ENCODE measurements around the gene PTGR3. TPM values are rescaled to one million over a fixed set of nuclear protein-coding genes. Genes with fewer than 3 reads are reported as not detected.

Gene PTGR3
- total RNA-seq, 2 experiments from 2014 or later, result 1.8 to 14.9 TPM

DNA sequence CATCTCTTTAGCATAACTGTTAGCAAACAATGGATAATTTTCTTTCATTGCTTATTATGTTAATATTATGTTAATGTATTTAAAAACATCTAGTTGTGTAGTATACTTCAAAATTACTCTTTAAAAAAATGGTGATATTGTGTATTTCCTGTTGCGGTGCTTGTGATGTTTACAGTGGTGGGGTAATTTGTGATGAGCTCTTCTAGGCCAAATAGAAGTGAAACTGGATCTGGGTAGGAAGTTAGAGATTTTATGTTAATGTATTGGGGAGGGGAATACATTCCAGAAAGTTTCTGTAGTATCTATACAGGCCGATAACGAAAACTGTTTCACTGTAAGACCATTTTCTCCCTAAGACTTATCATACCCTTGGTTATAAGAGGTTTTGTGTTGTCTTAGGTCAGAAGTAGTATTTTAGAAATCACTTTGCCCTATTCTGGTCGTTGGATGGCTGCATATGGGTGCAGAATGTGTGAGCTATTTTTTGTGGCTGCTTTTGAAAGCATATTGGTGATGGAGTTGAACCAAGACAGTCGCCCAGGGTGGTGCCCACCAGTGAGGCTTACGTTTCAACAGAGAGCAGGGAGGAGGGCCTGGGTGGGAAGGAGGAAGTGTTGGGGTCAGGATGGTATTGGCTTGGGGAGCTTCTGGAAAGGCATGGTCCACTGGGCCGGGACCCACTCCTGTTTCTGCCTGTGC is 7.4 kb upstream of the PTGR3 start:
- intact Hi-C loops (cut with micrococcal nuclease; ENCODE audit: unreplicated experiment), result loop anchor here (10.0 kb wide), 1 partner anchor 1278 kb away; the partner anchor contains the start of gene ZNF516
- POLR2A ChIA-PET, result no interaction called here
- Histone ChIP-seq H3K9me2 (ENCODE audit: insufficient read depth, low read length) (no peaks in the 10 kb centered on the region), H3K4me3 (ENCODE audit: low read depth, low read length, poor library complexity, severe bottlenecking) (no peak overlapping the region), H3K79me2 (ENCODE audit: insufficient read depth, low read depth, low read length) (no peaks in the 10 kb centered on the region), H3K9me3 (ENCODE audit: low read length) (no peaks in the 10 kb centered on the region), H3K36me3 (ENCODE audit: insufficient read depth, low read length) (no peaks in the 10 kb centered on the region), H3K27ac (ENCODE audit: low read depth, low read length, poor library complexity, severe bottlenecking) (no peak overlapping the region), H4K20me1 (ENCODE audit: insufficient read depth, low read length) (no peaks in the 10 kb centered on the region; the same call in 1 of the 2 replicates), H3K4me1 (ENCODE audit: insufficient read depth, low read length, poor library complexity, severe bottlenecking) (peaks cover 9% of the 10 kb centered on the region), H2AFZ (ENCODE audit: low read length) (no peak overlapping the region), H3K4me2 (ENCODE audit: low read length) (no peak overlapping the region)
- DNase-seq (ENCODE audit: low spot score), result no peak
- BruUV-seq (replicated peaks), result no TSS peak
- CTCF ChIA-PET (ENCODE audit: unreplicated experiment), result no interaction called here
- TF ChIP-seq CTCF (conservative IDR thresholded peaks at IDR 0.05; ENCODE audit: low read length), result no peak
- TF ChIP-seq EZH2phosphoT487 (IDR thresholded peaks at IDR 0.05; ENCODE audit: borderline replicate concordance, low read depth, low read length), result no peak

DNA sequence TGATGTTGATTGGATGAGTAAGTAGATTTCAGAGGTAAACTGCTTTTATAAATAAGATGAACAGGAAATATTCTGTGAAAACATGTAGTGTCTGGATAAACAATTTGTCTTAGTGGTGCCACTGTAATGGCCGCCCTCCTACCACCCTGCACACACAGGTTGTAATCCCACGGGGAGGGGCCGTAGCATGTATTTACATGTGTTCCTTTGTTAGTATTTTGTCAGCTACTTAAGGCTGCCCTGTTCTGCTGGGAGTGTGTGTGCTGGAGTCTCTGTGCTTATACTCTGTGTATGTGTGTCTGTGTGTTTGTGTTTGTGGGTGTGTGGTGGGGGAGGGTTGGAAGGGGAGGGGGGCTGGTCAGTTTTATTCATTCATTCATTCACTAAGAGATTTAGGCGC is 6.7 kb upstream of the PTGR3 start:
- ChIA-PET CTCF (ENCODE audit: unreplicated experiment) (no interaction called here), POLR2A (no interaction called here)
- H3K36me3 ChIP-seq (ENCODE audit: insufficient read depth, low read length), result no peaks in the 10 kb centered on the region
- no peaks in the 10 kb centered on the region for H3K79me2 ChIP-seq (ENCODE audit: insufficient read depth, low read depth, low read length)
- H3K9me3 ChIP-seq (ENCODE audit: low read length), result no peaks in the 10 kb centered on the region
- no peaks in the 10 kb centered on the region for H3K9me2 ChIP-seq (ENCODE audit: insufficient read depth, low read length)
- H3K4me1 ChIP-seq (ENCODE audit: insufficient read depth, low read length, poor library complexity, severe bottlenecking), result peaks cover 9% of the 10 kb centered on the region
- no peak overlapping the region for H3K4me3 ChIP-seq (ENCODE audit: low read depth, low read length, poor library complexity, severe bottlenecking)
- no peaks in the 10 kb centered on the region; the same call in 1 of the 2 replicates for H4K20me1 ChIP-seq (ENCODE audit: insufficient read depth, low read length)
- intact Hi-C loops (cut with micrococcal nuclease; ENCODE audit: unreplicated experiment), result loop anchor here (10.0 kb wide), 1 partner anchor 1279 kb away; the partner anchor contains the start of gene ZNF516
- no peak overlapping the region for H3K27ac ChIP-seq (ENCODE audit: low read depth, low read length, poor library complexity, severe bottlenecking)
- DNase-seq (ENCODE audit: low spot score), result no peak
- no TSS peak for BruUV-seq (replicated peaks)
- H2AFZ ChIP-seq (ENCODE audit: low read length), result no peak overlapping the region
- no peak for TF ChIP-seq EZH2phosphoT487 (IDR thresholded peaks at IDR 0.05; ENCODE audit: borderline replicate concordance, low read depth, low read length)
- TF ChIP-seq CTCF (conservative IDR thresholded peaks at IDR 0.05; ENCODE audit: low read length), result no peak
- H3K4me2 ChIP-seq (ENCODE audit: low read length), result no peak overlapping the region

Data from OCI-LY7 (cell line).